SK-N-MC (cell line): ENCODE data around the gene SH3RF3.

Experiments
- DNase-seq: peaks from one replicate; pipeline ENCODE4 v3.0.0-alpha.2; 2011; ENCODE audit warnings: low read depth, low spot score
- H3K27ac ChIP-seq: fragments of 200-600 bp; sonication (generic); 2 replicates; pipeline ENCODE4 v1.5.1; 2016; ENCODE audit warnings: mixed run types
- H3K36me3 ChIP-seq: fragments of 200-600 bp; sonication (generic); 2 replicates; pipeline ENCODE4 v1.6.1; 2017; ENCODE audit warnings: antibody characterized with exemption, low read length, mixed read lengths; ENCODE audit not compliant: insufficient read depth
- H3K4me3 ChIP-seq: fragments of 200-600 bp; sonication (generic); 2 replicates; pipeline ENCODE4 v1.5.1; 2016
- H3K9ac ChIP-seq: fragments of 200-600 bp; sonication (generic); 2 replicates; pipeline ENCODE4 v1.8.0; 2017; ENCODE audit warnings: mixed run types, mixed read lengths; ENCODE audit not compliant: insufficient read length
- H3K9me3 ChIP-seq: fragments of 200-600 bp; sonication (generic); 2 replicates; pipeline ENCODE4 v1.6.1; 2017; ENCODE audit warnings: low read depth, mild to moderate bottlenecking, antibody characterized with exemption, low read length, moderate library complexity, mixed read lengths
- EZH2 ChIP-seq: fragments of 200-600 bp; sonication (generic); IDR thresholded peaks from one replicate; pipeline ENCODE4 v1.6.1; 2017; ENCODE audit warnings: antibody characterized with exemption
- FOXP2 ChIP-seq: optimal IDR thresholded peaks from 2 replicates; pipeline ENCODE3; 2011; ENCODE audit warnings: mild to moderate bottlenecking, moderate library complexity; ENCODE audit not compliant: insufficient read depth; ENCODE audit errors: extremely low read length, control extremely low read depth
- POLR2AphosphoS5 ChIP-seq: IDR thresholded peaks from 2 replicates; pipeline ENCODE4 v1.6.1; 2012; ENCODE audit warnings: mild to moderate bottlenecking, low read depth, low read length, borderline replicate concordance

Gene SH3RF3

DNA sequence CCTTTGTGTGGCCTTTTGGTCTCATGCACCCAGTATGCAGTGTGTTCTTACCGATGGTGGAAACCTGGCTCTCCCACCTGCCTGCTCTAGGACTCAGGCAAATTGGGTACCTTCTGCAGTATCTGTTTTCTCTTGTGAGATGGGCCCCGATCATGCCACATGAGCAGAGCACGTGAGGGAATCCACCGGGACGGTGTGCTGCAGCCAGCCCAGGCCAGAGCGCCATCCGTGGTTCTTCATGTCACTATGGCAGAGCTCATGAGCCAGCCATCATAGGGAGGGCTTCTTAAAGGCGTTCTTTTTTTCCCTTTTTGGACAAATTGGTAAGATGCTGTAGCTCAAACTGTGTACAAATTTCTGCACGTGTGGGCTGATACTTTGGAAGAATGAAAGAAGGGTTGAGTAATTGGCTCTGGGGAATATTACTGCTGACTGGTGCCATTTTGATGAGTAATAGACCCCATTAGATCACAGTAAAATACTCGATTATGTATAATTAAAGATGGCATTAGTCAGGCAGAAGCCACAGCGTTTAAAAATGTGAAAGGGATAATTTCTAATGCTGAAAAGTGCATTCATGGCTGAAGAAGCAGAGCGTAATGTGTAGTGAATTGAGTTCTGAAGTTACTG is 19.2 kb downstream of the SH3RF3 start:
- Histone ChIP-seq H3K9me3 (no peaks in the 10 kb centered on the region), H3K4me3 (no peak overlapping the region), H3K36me3 (no peaks in the 10 kb centered on the region), H3K27ac (no peak overlapping the region), H3K9ac (no peak overlapping the region)
- TF ChIP-seq POLR2AphosphoS5 (no peak), FOXP2 (no peak), EZH2 (no peak)
- DNase-seq, result no peak

DNA sequence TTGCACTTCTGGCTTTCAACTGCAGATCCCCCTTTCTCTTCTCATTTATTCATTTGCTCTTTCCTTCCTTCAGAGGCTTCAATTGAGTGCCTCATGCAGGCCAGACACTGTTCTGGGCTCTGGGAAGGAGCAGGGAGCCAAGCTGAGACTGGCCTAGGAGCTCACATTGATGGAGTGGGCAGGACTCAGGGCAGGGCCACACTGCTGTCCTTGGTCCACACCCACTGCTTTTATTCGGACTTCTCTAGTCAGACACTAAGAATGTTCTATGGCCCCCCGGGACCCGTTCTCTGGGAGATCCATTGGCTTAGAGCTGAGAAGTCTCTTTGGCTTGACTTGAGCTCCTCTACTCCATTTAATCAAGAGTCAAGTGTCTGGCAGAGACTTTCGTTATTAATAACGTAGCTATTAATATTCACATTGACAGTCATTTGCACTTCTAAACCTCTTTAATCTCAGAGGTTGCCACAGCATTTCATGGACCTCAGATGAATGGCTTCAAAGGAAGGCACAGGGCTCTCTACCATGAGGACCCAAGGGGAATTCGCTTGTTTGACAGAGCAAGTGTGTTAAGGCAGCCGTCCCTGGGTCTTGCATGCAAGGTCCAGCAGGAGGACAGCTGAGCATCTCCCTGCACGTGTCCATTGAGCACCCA is 20.1 kb downstream of the SH3RF3 start:
- H3K36me3 ChIP-seq, result no peaks in the 10 kb centered on the region
- H3K4me3 ChIP-seq, result no peak overlapping the region
- no peaks in the 10 kb centered on the region for H3K9me3 ChIP-seq
- no peak overlapping the region for H3K9ac ChIP-seq
- TF ChIP-seq FOXP2, result no peak
- TF ChIP-seq POLR2AphosphoS5, result no peak
- no peak for TF ChIP-seq EZH2
- DNase-seq, result no peak
- H3K27ac ChIP-seq, result no peak overlapping the region

DNA sequence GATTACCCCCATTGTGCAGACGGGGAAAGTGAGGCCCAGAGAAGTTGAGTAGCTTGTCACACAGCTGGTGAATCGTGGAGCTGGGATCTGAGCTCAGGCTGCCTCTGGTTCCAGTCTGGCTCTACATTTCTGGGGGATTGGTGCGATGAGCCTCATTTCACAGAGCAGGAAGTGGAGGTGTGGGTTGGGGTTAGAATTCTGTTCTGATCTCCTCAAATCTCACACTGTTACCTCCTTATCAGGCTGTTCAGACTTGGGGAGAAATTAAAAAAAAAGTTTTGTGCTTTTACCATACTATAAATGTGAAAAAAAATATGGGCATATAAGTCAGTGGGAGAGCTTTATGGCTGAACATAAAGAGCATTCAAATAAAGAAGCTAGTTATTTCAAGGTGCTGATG is 21.6 kb downstream of the SH3RF3 start:
- no peak for DNase-seq
- Histone ChIP-seq H3K4me3 (no peak overlapping the region), H3K9ac (no peak overlapping the region), H3K9me3 (no peaks in the 10 kb centered on the region), H3K27ac (no peak overlapping the region), H3K36me3 (no peaks in the 10 kb centered on the region)
- TF ChIP-seq POLR2AphosphoS5 (no peak), FOXP2 (no peak), EZH2 (no peak)

DNA sequence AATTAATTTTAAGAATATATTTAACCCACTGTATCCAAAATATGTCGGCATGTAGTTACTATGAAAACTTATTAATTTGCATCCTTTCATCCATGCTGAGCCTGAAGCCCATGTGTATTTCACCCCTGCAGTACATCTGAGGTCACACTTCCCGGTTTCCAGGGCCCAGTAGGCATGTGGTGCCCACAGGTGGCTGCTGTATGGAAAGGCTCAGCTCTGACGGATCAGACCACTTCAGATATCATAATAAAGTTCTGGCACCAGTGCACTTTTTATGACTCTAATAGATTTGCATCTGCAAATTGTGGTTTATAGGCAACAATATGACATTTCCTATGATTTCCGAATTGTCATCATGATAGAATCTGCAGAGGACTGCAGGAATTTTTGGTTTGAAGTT is 22.5 kb downstream of the SH3RF3 start:
- no peak for DNase-seq
- Histone ChIP-seq H3K9me3 (no peaks in the 10 kb centered on the region), H3K27ac (no peak overlapping the region), H3K36me3 (no peaks in the 10 kb centered on the region), H3K4me3 (no peak overlapping the region), H3K9ac (no peak overlapping the region)
- no peak for TF ChIP-seq FOXP2
- TF ChIP-seq POLR2AphosphoS5, result no peak
- TF ChIP-seq EZH2, result no peak

DNA sequence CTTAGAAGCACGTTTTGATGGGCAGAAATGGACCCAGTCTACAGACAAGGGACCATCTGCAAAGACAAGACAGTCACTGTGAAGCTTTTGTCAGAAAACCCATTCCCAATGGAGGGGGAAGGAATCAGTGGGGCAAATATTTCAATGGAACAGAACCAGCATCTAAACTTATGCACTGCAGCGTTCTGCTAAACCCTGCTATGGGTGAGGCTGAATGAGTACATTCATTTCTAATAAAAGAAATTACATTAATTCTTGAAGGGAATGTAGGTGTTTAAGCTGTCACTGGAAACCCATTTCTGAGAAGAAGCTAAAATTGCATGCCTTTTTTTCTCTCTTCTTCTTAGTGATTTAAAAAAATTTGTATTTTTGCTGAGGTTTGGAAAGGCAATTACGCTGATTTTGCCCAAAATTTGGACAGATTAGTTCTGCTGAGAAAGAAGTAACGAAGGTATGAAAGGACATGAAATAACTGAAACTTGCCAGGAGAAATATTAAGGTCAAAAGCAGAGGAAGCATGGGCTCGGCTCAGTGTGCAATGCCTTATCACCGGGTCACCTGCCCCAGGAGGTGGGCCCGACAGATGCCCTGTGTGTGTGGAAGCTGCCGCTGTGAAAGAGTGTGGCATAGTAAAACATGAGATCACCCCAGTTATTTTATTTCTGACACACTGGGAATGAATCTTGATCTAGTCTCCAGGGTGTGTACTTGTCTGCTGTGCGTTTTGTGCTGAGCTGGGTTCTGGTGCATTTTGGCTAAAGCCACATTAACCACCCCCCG is 24.2 kb downstream of the SH3RF3 start:
- H3K4me3 ChIP-seq, result no peak overlapping the region
- H3K27ac ChIP-seq, result no peak overlapping the region
- no peaks in the 10 kb centered on the region for H3K9me3 ChIP-seq
- TF ChIP-seq EZH2 (no peak), POLR2AphosphoS5 (no peak), FOXP2 (no peak)
- H3K36me3 ChIP-seq, result no peaks in the 10 kb centered on the region
- DNase-seq, result no peak
- no peak overlapping the region for H3K9ac ChIP-seq

DNA sequence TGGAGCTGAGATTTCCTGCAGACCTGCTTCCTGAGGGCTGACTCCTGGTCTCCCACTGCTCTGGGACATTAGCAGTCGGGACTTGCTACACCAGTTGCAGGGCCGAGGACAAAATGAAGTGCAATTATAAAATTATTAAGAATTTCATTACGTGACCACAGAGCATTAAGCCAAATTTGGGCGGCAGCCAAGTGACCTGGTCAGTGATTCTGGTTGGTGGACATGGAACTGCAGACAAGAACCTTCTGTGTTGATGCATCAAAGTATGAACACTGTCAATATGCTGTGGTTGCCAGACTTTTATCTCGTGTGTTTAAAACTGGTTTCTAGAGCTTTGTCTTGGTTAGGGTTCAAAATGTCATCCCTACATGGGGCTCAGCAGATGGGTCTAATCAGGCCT is 24.8 kb downstream of the SH3RF3 start:
- Histone ChIP-seq H3K36me3 (no peaks in the 10 kb centered on the region), H3K4me3 (no peak overlapping the region), H3K9me3 (no peaks in the 10 kb centered on the region), H3K27ac (no peak overlapping the region), H3K9ac (no peak overlapping the region)
- DNase-seq, result no peak
- TF ChIP-seq FOXP2 (no peak), EZH2 (no peak), POLR2AphosphoS5 (no peak)

DNA sequence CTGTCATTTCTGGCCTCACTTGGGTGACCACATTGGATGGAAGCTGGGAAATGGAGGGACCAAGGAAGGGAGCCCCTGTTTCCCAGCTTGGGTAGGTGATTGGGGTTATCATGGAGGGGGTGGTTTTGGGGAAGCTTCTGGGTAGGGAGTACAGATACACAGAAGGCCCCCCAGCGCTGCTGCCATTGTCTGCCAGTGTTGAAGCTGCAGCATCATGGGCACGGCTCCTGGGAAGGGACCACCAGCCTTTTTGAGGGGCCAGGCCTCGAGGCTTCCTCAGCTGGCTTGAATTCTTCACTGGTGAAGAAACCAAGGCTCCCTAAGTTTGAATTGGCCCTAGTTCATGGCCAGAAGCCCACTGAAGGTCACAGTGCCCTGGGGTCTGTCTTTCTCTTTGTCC is 25.2 kb downstream of the SH3RF3 start:
- no peak overlapping the region for H3K27ac ChIP-seq
- DNase-seq, result no peak
- no peak overlapping the region for H3K4me3 ChIP-seq
- H3K9me3 ChIP-seq, result no peaks in the 10 kb centered on the region
- no peaks in the 10 kb centered on the region for H3K36me3 ChIP-seq
- TF ChIP-seq POLR2AphosphoS5 (no peak), EZH2 (no peak), FOXP2 (no peak)
- no peak overlapping the region for H3K9ac ChIP-seq

DNA sequence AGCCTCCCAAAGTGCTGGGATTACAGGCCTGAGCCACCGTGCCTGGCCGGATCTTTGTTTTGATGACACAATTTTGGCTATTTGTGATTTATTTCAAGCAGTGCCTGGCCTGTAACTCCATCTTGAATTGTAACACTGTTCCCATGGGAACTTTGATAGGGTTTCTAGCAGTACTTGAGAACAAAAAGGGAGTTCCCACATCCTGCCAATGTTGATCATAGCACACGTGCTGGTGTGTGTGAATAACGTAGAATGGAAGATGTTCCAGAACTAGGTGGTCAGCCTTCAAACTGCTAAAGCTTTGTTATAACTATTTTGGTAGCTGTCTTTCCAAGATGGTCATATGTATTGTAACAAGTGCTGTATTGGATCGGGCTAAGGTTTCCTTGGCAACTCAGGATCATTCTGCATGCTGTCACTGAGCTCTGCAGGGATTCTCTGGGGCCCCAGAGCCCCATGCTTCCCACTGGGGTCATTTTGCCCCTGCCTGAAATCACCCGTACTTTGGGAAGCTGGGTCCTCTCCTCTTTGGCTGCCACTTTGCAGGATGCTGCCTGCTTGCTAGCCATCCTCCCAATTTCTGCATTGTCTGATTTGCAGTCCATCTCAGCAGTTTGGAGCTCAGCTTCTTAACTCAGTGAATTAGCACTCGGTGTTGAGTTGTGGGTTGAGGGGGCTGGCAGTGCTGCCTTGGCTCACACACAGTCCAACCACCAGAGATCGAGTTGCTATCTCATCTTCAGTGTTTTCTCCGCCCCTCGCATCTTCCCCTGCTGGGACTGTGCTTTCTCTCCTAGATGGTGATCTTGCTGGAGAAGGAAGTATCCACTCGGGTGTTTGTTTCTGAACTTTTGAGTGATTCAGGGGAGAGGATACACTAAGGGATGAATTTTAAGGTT is 26.8 kb downstream of the SH3RF3 start:
- Histone ChIP-seq H3K36me3 (no peaks in the 10 kb centered on the region), H3K9me3 (no peaks in the 10 kb centered on the region), H3K27ac (no peak overlapping the region), H3K4me3 (no peak overlapping the region), H3K9ac (no peak overlapping the region)
- DNase-seq, result no peak
- TF ChIP-seq FOXP2 (no peak), POLR2AphosphoS5 (no peak), EZH2 (no peak)
